ENCODE measurements around the gene TAB3.
A peak's percentile ranks its signal among the peaks of the same experiment; 100 is the strongest.

Gene TAB3

GRCh38 chrX:30906726-30907125, 17.7 kb upstream of the TAB3 start:
- H3K27me3 ChIP-seq (ENCODE audit: control insufficient read depth, insufficient read depth, low read length): no peaks in the 10 kb centered on the region
- H3K9ac ChIP-seq (ENCODE audit: low read depth, low read length): no peak overlapping the region
- H3K4me2 ChIP-seq (ENCODE audit: low read length): no peak overlapping the region
- H3K4me3 ChIP-seq (ENCODE audit: low read length): no peak overlapping the region
- H3K4me1 ChIP-seq (ENCODE audit: control insufficient read depth, insufficient read depth, low read length): no peaks in the 10 kb centered on the region
- H3K9me3 ChIP-seq (replicated peaks; ENCODE audit: low read length): no peaks in the 10 kb centered on the region
- H3K36me3 ChIP-seq (ENCODE audit: insufficient read depth, low read length): no peaks in the 10 kb centered on the region

- Histone ChIP-seq H3K4me2 (ENCODE audit: low read length) (no peak overlapping the region), H3K9me3 (replicated peaks; ENCODE audit: low read length) (no peaks in the 10 kb centered on the region), H3K4me3 (ENCODE audit: low read length) (no peak overlapping the region), H3K27me3 (ENCODE audit: control insufficient read depth, insufficient read depth, low read length) (no peaks in the 10 kb centered on the region), H3K36me3 (ENCODE audit: insufficient read depth, low read length) (no peaks in the 10 kb centered on the region), H3K4me1 (ENCODE audit: control insufficient read depth, insufficient read depth, low read length) (no peaks in the 10 kb centered on the region), H3K9ac (ENCODE audit: low read depth, low read length) (no peak overlapping the region)
Observed at GRCh38 chrX:30905321-30905720, 16.3 kb upstream of the TAB3 start.

GRCh38 chrX:30904632-30905031, 15.6 kb upstream of the TAB3 start:
- Histone ChIP-seq H3K27me3 (ENCODE audit: control insufficient read depth, insufficient read depth, low read length) (no peaks in the 10 kb centered on the region), H3K9ac (ENCODE audit: low read depth, low read length) (no peak overlapping the region), H3K9me3 (replicated peaks; ENCODE audit: low read length) (no peaks in the 10 kb centered on the region), H3K36me3 (ENCODE audit: insufficient read depth, low read length) (no peaks in the 10 kb centered on the region), H3K4me2 (ENCODE audit: low read length) (no peak overlapping the region), H3K4me3 (ENCODE audit: low read length) (no peak overlapping the region), H3K4me1 (ENCODE audit: control insufficient read depth, insufficient read depth, low read length) (no peaks in the 10 kb centered on the region)

GRCh38 chrX:30904186-30904585, 15.1 kb upstream of the TAB3 start:
- Histone ChIP-seq H3K4me2 (ENCODE audit: low read length) (no peak overlapping the region), H3K36me3 (ENCODE audit: insufficient read depth, low read length) (no peaks in the 10 kb centered on the region), H3K4me3 (ENCODE audit: low read length) (no peak overlapping the region), H3K27me3 (ENCODE audit: control insufficient read depth, insufficient read depth, low read length) (no peaks in the 10 kb centered on the region), H3K9me3 (replicated peaks; ENCODE audit: low read length) (no peaks in the 10 kb centered on the region), H3K4me1 (ENCODE audit: control insufficient read depth, insufficient read depth, low read length) (no peaks in the 10 kb centered on the region), H3K9ac (ENCODE audit: low read depth, low read length) (no peak overlapping the region)

- Histone ChIP-seq H3K9me3 (replicated peaks; ENCODE audit: low read length) (no peaks in the 10 kb centered on the region), H3K4me3 (ENCODE audit: low read length) (no peak overlapping the region), H3K9ac (ENCODE audit: low read depth, low read length) (no peak overlapping the region), H3K4me1 (ENCODE audit: control insufficient read depth, insufficient read depth, low read length) (no peaks in the 10 kb centered on the region), H3K36me3 (ENCODE audit: insufficient read depth, low read length) (no peaks in the 10 kb centered on the region), H3K27me3 (ENCODE audit: control insufficient read depth, insufficient read depth, low read length) (no peaks in the 10 kb centered on the region), H3K4me2 (ENCODE audit: low read length) (no peak overlapping the region)
Observed at GRCh38 chrX:30900227-30900626, 11.2 kb upstream of the TAB3 start.

- no peak overlapping the region for H3K4me3 ChIP-seq (ENCODE audit: low read length)
- H3K4me2 ChIP-seq (ENCODE audit: low read length): no peak overlapping the region
- no peaks in the 10 kb centered on the region for H3K27me3 ChIP-seq (ENCODE audit: control insufficient read depth, insufficient read depth, low read length)
- H3K4me1 ChIP-seq (ENCODE audit: control insufficient read depth, insufficient read depth, low read length): no peaks in the 10 kb centered on the region
- no peaks in the 10 kb centered on the region for H3K36me3 ChIP-seq (ENCODE audit: insufficient read depth, low read length)
- no peaks in the 10 kb centered on the region for H3K9me3 ChIP-seq (replicated peaks; ENCODE audit: low read length)
- no peak overlapping the region for H3K9ac ChIP-seq (ENCODE audit: low read depth, low read length)
Observed at GRCh38 chrX:30898886-30899285, 9.8 kb upstream of the TAB3 start.

- Histone ChIP-seq H3K27me3 (ENCODE audit: control insufficient read depth, insufficient read depth, low read length) (no peaks in the 10 kb centered on the region), H3K36me3 (ENCODE audit: insufficient read depth, low read length) (no peaks in the 10 kb centered on the region), H3K9me3 (replicated peaks; ENCODE audit: low read length) (no peaks in the 10 kb centered on the region), H3K4me1 (ENCODE audit: control insufficient read depth, insufficient read depth, low read length) (no peaks in the 10 kb centered on the region), H3K9ac (ENCODE audit: low read depth, low read length) (no peak overlapping the region), H3K4me3 (ENCODE audit: low read length) (no peak overlapping the region), H3K4me2 (ENCODE audit: low read length) (no peak overlapping the region)
Observed at GRCh38 chrX:30895370-30895769, 6.3 kb upstream of the TAB3 start.

GRCh38 chrX:30893206-30893605, 4.2 kb upstream of the TAB3 start:
- H3K4me2 ChIP-seq (ENCODE audit: low read length): no peak overlapping the region
- no peaks in the 10 kb centered on the region for H3K36me3 ChIP-seq (ENCODE audit: insufficient read depth, low read length)
- H3K9me3 ChIP-seq (replicated peaks; ENCODE audit: low read length): no peaks in the 10 kb centered on the region
- no peak overlapping the region for H3K9ac ChIP-seq (ENCODE audit: low read depth, low read length)
- H3K4me3 ChIP-seq (ENCODE audit: low read length): no peak overlapping the region
- H3K27me3 ChIP-seq (ENCODE audit: control insufficient read depth, insufficient read depth, low read length): no peaks in the 10 kb centered on the region
- no peaks in the 10 kb centered on the region for H3K4me1 ChIP-seq (ENCODE audit: control insufficient read depth, insufficient read depth, low read length)

- Histone ChIP-seq H3K4me2 (ENCODE audit: low read length) (no peak overlapping the region), H3K4me1 (ENCODE audit: control insufficient read depth, insufficient read depth, low read length) (no peaks in the 10 kb centered on the region), H3K27me3 (ENCODE audit: control insufficient read depth, insufficient read depth, low read length) (no peaks in the 10 kb centered on the region), H3K9ac (ENCODE audit: low read depth, low read length) (no peak overlapping the region), H3K9me3 (replicated peaks; ENCODE audit: low read length) (no peaks in the 10 kb centered on the region), H3K36me3 (ENCODE audit: insufficient read depth, low read length) (no peaks in the 10 kb centered on the region), H3K4me3 (ENCODE audit: low read length) (no peak overlapping the region)
Observed at GRCh38 chrX:30892591-30892990, 3.5 kb upstream of the TAB3 start.

- Histone ChIP-seq H3K9ac (ENCODE audit: low read depth, low read length) (peak overlapping the region; percentile 85), H3K4me2 (ENCODE audit: low read length) (peak overlapping the region; percentile 71), H3K9me3 (replicated peaks; ENCODE audit: low read length) (no peaks in the 10 kb centered on the region), H3K36me3 (ENCODE audit: insufficient read depth, low read length) (no peaks in the 10 kb centered on the region), H3K4me3 (ENCODE audit: low read length) (peak overlapping the region; percentile 71), H3K4me1 (ENCODE audit: control insufficient read depth, insufficient read depth, low read length) (no peaks in the 10 kb centered on the region), H3K27me3 (ENCODE audit: control insufficient read depth, insufficient read depth, low read length) (no peaks in the 10 kb centered on the region)
Observed at GRCh38 chrX:30888526-30889146, 418 bp downstream of the TAB3 start.

- no peak overlapping the region for H3K9ac ChIP-seq (ENCODE audit: low read depth, low read length)
- peak overlapping the region; percentile 71 for H3K4me3 ChIP-seq (ENCODE audit: low read length)
Observed at GRCh38 chrX:30887721-30888120, 1.3 kb downstream of the TAB3 start.

GRCh38 chrX:30887288-30887687, 1.8 kb downstream of the TAB3 start:
- Histone ChIP-seq H3K4me1 (ENCODE audit: control insufficient read depth, insufficient read depth, low read length) (no peaks in the 10 kb centered on the region), H3K4me3 (ENCODE audit: low read length) (no peak overlapping the region), H3K4me2 (ENCODE audit: low read length) (peak overlapping the region; percentile 71), H3K27me3 (ENCODE audit: control insufficient read depth, insufficient read depth, low read length) (no peaks in the 10 kb centered on the region), H3K36me3 (ENCODE audit: insufficient read depth, low read length) (no peaks in the 10 kb centered on the region), H3K9ac (ENCODE audit: low read depth, low read length) (no peak overlapping the region), H3K9me3 (replicated peaks; ENCODE audit: low read length) (no peaks in the 10 kb centered on the region)

More at GRCh38 chrX:30887721-30888120, 1.3 kb downstream of the TAB3 start:
- H3K4me2 ChIP-seq (ENCODE audit: low read length): peak overlapping the region; percentile 71
- no peaks in the 10 kb centered on the region for H3K4me1 ChIP-seq (ENCODE audit: control insufficient read depth, insufficient read depth, low read length)
- no peaks in the 10 kb centered on the region for H3K36me3 ChIP-seq (ENCODE audit: insufficient read depth, low read length)
- H3K9me3 ChIP-seq (replicated peaks; ENCODE audit: low read length): no peaks in the 10 kb centered on the region
- no peaks in the 10 kb centered on the region for H3K27me3 ChIP-seq (ENCODE audit: control insufficient read depth, insufficient read depth, low read length)
